Transverse colon (tissue), 4 donors: ENCODE measurements around the gene EIF6.

Source experiments
- CTCF ChIP-seq, 5 experiments: fragments of 200-600 bp in 3 of 5; fragments of 450-650 bp in 2 of 5; sonication (generic) in 3 of 5; IDR thresholded peaks; 1 replicate in 2 of 5; 2 replicates in 3 of 5; pipeline ENCODE4 v1.5.1; 2016 to 2017; ENCODE audit warnings: antibody characterized with exemption in 5 of 5, inconsistent platforms in 3 of 5, mild to moderate bottlenecking in 2 of 5, moderate library complexity in 1 of 5
- EP300 ChIP-seq: sonication (generic); formaldehyde crosslinking; IDR thresholded peaks from one replicate; pipeline ENCODE4 v1.6.1; 2017; ENCODE audit warnings: antibody characterized with exemption, low read depth
- POLR2A ChIP-seq: fragments of 450-650 bp; IDR thresholded peaks from one replicate; pipeline ENCODE4 v1.6.1; 2016; ENCODE audit warnings: antibody characterized with exemption, mild to moderate bottlenecking, moderate library complexity
- POLR2AphosphoS5 ChIP-seq, 3 donors: sonication (generic); formaldehyde crosslinking; IDR thresholded peaks; one replicate each; pipeline ENCODE4 v1.6.1; 2016; ENCODE audit warnings: antibody characterized with exemption in 3 of 3

- TF ChIP-seq POLR2A (no peak), EP300 (no peak), CTCF (IDR thresholded peaks at IDR 0.05) (no peak), POLR2AphosphoS5 (IDR thresholded peaks at IDR 0.05) (no peak)
Measured at GRCh38 chr20:35270021-35270902, 14.3 kb downstream of the EIF6 start.
